WI38 (cell line): ENCODE data around the gene CDK5RAP3.

Experiments used
- H3K4me3 ChIP-seq: 2 replicates; pipeline ENCODE4 v1.5.1; 2011; ENCODE audit warnings: low read depth, mild to moderate bottlenecking, control low read depth, low read length
- CTCF ChIP-seq: IDR thresholded peaks from 2 replicates; pipeline ENCODE4 v1.5.1; 2012; ENCODE audit warnings: low read depth, mild to moderate bottlenecking, control low read depth, low read length

The CDK5RAP3 gene

GRCh38 chr17:47978324-47978723, 7.4 kb downstream of the CDK5RAP3 start:
- H3K4me3 ChIP-seq, result no peak overlapping the region
- TF ChIP-seq CTCF, result peak; percentile 78

- TF ChIP-seq CTCF, result no peak
- no peak overlapping the region for H3K4me3 ChIP-seq
These were observed 9.6 kb downstream of the CDK5RAP3 start for GRCh38 chr17:47980541-47980940.

GRCh38 chr17:47981462-47981861, 10.5 kb downstream of the CDK5RAP3 start:
- TF ChIP-seq CTCF, result no peak
- H3K4me3 ChIP-seq, result no peak overlapping the region

- TF ChIP-seq CTCF, result no peak
- H3K4me3 ChIP-seq, result no peak overlapping the region
These were observed 11.2 kb downstream of the CDK5RAP3 start for GRCh38 chr17:47982091-47982617.

- H3K4me3 ChIP-seq, result no peak overlapping the region
- TF ChIP-seq CTCF, result no peak
These were observed 11.9 kb downstream of the CDK5RAP3 start for GRCh38 chr17:47982645-47983390.

GRCh38 chr17:47983492-47984223, 12.7 kb downstream of the CDK5RAP3 start:
- H3K4me3 ChIP-seq, result no peak overlapping the region
- no peak for TF ChIP-seq CTCF

GRCh38 chr17:47986520-47986919, 15.6 kb downstream of the CDK5RAP3 start:
- no peak for TF ChIP-seq CTCF
- no peak overlapping the region for H3K4me3 ChIP-seq
